ENCODE data around the gene RPS6KA2.

The RPS6KA2 gene

GRCh38 chr6:166613027-166613426 lies 14.0 kb downstream of the RPS6KA2 start:
- FAIRE-seq: no peak

- no peak for FAIRE-seq
These were observed 14.6 kb downstream of the RPS6KA2 start for GRCh38 chr6:166612471-166612881.

GRCh38 chr6:166611631-166612030 lies 15.4 kb downstream of the RPS6KA2 start:
- FAIRE-seq: no peak

- FAIRE-seq: no peak
These were observed 17.0 kb downstream of the RPS6KA2 start for GRCh38 chr6:166610069-166610468.

GRCh38 chr6:166608774-166609173 lies 18.3 kb downstream of the RPS6KA2 start:
- no peak for FAIRE-seq

GRCh38 chr6:166605752-166606151 lies 21.3 kb downstream of the RPS6KA2 start:
- no peak for FAIRE-seq

GRCh38 chr6:166604911-166605310 lies 22.1 kb downstream of the RPS6KA2 start:
- no peak for FAIRE-seq

GRCh38 chr6:166604328-166604727 lies 22.7 kb downstream of the RPS6KA2 start:
- FAIRE-seq: no peak

GRCh38 chr6:166603043-166603690 lies 23.9 kb downstream of the RPS6KA2 start:
- FAIRE-seq: no peak

GRCh38 chr6:166601956-166602355 lies 25.1 kb downstream of the RPS6KA2 start:
- no peak for FAIRE-seq

GRCh38 chr6:166600931-166601330 lies 26.1 kb downstream of the RPS6KA2 start:
- no peak for FAIRE-seq

- no peak for FAIRE-seq
These were observed 27.8 kb downstream of the RPS6KA2 start for GRCh38 chr6:166599205-166599604.

GRCh38 chr6:166598441-166599138 lies 28.5 kb downstream of the RPS6KA2 start:
- no peak for FAIRE-seq

GRCh38 chr6:166597711-166598440 lies 29.2 kb downstream of the RPS6KA2 start:
- FAIRE-seq: no peak

GRCh38 chr6:166596776-166597507 lies 30.1 kb downstream of the RPS6KA2 start:
- FAIRE-seq: no peak

- FAIRE-seq: no peak
These were observed 31.1 kb downstream of the RPS6KA2 start for GRCh38 chr6:166595949-166596348.

GRCh38 chr6:166595061-166595780 lies 31.8 kb downstream of the RPS6KA2 start:
- no peak for FAIRE-seq

GRCh38 chr6:166592821-166593220 lies 34.2 kb downstream of the RPS6KA2 start:
- FAIRE-seq: no peak

GRCh38 chr6:166591961-166592520 lies 35.0 kb downstream of the RPS6KA2 start:
- FAIRE-seq: no peak

- no peak for FAIRE-seq
These were observed 36.0 kb downstream of the RPS6KA2 start for GRCh38 chr6:166591026-166591425.

- no peak for FAIRE-seq
These were observed 37.1 kb downstream of the RPS6KA2 start for GRCh38 chr6:166589786-166590574.

Data from endometrium (tissue), 2 donors.